Stimulated activated CD8-positive, alpha-beta memory T cell treated with anti-CD3 and anti-CD28 coated beads, Interleukin-12 subunit alpha, Interleukin-12 subunit beta, amount 100 ng/mL, for 24 hours (primary cell): ENCODE results near the gene UGT1A7.
"Not testable (repeated sequence)": the region's sequence is repeated elsewhere in the genome, so short reads cannot be mapped to it uniquely, and the experiment has no call there.

ENCODE experiments used
- DNase-seq: peaks from one replicate; pipeline ENCODE4 v3.0.0-alpha.2; 2020; ENCODE audit errors: extremely low read depth

Gene UGT1A7

DNA sequence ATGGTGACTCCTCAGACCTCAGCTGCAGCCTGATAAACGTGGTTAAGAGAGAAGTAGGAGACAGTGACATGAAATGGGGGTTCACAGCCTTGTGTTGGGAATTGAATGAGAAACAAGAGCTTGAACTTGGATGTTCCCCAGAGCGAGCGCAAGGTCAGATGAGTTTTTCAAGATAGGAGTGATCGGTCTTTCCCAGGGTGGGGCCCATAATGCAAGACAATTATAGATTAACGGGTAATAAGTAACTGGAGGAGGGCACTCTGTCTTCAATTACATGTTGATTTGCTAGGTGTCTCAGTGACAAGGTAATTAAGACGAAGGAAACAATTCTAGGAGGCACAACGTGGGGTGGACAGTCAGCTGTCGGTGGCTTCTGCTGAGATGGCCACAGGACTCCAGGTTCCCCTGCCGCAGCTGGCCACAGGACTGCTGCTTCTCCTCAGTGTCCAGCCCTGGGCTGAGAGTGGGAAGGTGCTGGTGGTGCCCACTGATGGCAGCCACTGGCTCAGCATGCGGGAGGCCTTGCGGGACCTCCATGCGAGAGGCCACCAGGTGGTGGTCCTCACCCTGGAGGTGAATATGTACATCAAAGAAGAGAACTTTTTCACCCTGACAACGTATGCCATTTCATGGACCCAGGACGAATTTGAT lies 31.0 kb downstream of the UGT1A7 start, which contains the start of gene UGT1A5:
UGT1A5 (plus strand) TSS at position 297 of the 651 bp plus-strand sequence; CDS start at position 382, 85 bp downstream.
- no peak for DNase-seq

DNA sequence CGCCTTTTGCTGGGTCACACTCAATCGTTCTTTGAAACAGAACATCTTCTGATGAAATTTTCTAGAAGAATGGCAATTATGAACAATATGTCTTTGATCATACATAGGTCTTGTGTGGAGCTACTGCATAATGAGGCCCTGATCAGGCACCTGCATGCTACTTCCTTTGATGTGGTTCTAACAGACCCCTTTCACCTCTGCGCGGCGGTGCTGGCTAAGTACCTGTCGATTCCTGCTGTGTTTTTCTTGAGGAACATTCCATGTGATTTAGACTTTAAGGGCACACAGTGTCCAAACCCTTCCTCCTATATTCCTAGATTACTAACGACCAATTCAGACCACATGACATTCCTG lies 31.5 kb downstream of the UGT1A7 start:
- DNase-seq: no peak

DNA sequence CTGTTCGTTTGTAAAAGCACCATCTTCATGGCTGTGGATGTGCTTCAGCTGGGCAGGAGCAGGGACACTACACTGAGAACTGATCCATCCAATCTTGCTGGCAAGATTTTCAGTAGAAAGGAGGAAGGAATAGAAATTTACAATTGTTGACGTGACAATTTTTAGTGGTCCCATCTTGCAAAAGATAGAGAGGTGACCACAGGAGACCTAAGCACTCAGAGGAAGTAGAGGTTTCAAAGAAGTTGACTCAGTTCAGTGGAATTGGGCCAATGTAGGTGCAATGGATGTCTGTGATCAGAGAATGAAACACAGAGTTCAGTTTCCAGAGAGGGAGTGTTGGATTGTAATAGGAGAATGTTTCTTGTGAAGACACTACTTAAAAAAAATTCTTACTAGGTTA lies 32.4 kb downstream of the UGT1A7 start:
- no peak for DNase-seq

DNA sequence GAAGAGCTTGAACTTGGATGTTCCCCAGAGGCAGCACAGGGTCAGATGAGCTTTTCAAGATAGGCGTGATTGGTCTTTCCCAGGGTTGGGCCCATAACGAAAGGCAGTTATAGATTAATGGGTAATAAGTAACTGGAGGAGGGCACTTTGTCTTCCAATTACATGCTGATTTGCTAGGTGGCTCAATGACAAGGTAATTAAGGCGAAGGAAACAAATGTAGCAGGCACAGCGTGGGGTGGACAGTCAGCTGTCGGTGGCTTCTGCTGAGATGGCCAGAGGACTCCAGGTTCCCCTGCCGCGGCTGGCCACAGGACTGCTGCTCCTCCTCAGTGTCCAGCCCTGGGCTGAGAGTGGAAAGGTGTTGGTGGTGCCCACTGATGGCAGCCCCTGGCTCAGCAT lies 36.9 kb downstream of the UGT1A7 start, which contains the start of gene UGT1A4:
UGT1A4 (plus strand) TSS at position 185 of the 400 bp plus-strand sequence; CDS start at position 270, 85 bp downstream.
- DNase-seq: no peak

DNA sequence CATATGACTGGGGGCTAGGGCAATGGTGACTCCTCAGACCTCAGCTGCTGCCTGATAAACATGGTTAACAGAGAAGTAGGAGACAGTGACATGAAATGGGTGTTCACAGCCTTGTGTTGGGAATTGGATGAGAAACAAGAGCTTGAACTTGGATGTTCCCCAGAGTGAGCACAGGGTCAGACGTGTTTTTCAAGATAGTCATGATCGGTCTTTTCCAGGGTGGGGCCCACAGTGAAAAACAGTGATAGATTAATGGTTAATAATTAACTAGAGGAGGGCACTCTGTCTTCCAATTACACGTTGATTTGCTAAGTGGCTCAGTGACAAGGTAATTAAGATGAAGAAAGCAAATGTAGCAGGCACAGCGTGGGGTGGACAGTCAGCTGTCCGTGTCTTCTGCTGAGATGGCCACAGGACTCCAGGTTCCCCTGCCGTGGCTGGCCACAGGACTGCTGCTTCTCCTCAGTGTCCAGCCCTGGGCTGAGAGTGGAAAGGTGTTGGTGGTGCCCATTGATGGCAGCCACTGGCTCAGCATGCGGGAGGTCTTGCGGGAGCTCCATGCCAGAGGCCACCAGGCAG lies 47.1 kb downstream of the UGT1A7 start, which contains the start of gene UGT1A3:
UGT1A3 (plus strand) TSS at position 320 of the 579 bp plus-strand sequence; CDS start at position 405, 85 bp downstream.
- DNase-seq: no peak

DNA sequence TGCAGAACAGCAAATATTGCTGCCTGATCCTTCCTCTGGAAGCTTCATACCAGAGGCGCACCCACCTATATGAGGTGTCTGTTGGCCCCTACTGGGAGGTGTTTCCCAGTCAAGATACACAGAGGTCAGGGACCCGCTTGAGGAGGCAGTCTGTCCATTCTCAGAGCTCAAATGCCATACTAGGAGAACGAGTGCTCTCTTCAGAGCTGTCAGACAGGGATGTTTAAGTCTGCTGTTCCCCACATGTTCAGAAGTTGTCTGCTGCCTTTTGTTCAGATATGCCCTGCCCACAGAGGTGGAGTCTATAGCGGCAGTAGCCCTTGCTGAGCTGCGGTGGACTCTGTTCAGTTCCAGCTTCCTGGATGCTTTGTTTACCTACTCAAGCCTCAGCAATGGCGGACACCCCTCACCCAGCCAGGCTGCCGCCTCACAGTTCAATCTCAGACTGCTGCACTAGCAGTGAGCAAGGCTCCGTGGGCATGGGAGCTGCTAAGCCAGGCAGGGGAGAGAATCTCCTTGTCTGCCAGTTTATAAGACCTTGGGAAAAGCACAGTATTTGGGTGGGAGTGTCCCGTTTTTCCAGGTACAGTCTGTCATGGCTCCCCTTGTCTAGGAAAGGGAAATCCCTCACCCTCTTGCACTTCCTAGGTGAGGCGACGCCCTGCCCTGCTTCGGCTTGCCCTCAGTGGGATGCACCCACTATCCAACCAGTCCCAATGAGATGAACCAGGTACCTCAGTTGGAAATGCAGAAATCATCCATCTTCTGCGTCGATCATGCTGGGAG lies 55.4 kb downstream of the UGT1A7 start:
- DNase-seq: not testable (repeated sequence)

DNA sequence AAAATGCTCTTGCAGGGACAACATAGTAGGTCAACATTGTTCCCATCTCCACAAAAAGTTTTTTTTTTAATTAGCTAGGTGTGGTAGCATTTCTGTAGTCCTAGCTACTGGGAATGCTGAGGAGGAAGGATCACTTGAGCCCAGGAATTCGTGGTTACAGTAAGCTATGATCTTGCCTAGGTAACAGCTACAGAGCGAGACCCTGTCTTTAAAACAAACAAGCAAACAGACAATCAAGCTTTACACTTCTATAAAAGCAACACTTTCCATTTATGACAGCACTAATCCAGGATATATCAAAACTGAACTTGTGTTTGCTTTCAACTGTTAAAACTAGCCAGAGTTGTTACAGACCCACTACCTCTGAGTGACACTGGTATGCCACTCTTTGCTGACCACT lies 59.2 kb downstream of the UGT1A7 start:
- no peak for DNase-seq

DNA sequence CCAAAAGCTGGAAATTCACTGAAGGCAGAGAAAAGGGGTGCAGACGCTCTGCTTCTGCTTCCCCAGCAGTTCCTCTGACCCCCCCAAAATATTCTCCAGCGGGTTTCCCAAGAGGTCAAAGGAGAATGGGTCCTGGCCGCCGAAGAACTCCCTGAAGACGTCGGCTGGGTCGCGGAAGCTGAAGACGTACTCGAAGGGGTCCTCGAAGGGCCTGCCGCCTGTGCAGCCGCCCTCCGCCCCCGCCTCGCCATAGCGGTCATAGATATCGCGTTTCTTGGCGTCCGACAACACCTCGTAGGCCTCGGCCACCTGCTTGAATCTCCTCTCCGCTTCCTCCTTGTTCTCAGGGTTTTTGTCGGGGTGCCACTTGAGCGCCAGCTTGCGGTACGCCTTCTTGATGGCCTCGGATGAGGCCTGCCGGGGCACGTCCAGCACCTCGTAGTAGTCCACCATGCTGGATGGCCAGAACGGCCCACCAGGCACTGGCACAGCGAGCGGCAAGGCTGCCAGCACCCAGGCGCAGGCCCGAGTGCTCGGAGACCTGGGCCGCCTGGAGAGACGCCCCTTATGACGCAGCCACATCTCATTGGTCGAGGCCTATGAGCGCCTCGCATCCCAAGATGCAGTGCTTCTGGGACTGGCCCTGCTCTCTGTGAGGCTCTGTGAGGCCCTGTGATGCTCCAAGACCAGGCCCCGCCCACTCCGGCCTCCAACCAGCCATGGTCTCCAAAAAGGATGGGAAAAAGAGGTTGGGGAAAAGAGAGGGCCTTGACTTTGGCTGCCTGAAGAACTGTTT lies 62.0 kb downstream of the UGT1A7 start:
- DNase-seq: no peak

DNA sequence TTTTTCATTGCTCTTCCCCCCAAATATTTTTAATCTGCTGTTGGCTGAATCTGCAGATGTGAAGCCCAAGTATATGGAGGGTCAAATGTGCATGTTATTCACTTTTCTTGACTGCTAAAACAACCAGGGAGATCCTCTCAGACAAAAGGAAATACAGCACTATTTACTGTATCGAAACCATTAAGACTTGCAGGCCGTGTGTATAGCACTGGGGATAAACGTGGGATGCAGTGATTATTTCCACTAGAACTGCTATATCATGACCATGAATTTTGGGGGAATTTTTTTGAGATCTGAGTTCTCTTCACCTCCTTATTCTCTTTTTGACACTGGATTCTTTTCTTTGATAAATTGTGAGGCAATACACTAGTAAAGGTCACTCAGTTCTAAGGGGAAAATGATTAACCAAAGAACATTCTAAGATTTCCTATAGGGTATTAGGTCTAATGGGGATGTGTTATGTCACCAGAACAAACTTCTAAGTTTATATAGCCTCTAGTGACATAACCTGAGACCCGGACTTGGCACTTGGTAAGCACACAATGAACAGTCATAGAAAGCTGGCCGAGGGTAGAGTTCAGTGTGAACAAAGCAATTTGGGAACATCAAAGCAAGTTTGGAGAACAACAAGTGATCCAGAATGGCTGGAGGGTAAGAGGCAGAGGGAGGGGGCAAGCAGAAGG lies 63.5 kb downstream of the UGT1A7 start:
- no peak for DNase-seq

DNA sequence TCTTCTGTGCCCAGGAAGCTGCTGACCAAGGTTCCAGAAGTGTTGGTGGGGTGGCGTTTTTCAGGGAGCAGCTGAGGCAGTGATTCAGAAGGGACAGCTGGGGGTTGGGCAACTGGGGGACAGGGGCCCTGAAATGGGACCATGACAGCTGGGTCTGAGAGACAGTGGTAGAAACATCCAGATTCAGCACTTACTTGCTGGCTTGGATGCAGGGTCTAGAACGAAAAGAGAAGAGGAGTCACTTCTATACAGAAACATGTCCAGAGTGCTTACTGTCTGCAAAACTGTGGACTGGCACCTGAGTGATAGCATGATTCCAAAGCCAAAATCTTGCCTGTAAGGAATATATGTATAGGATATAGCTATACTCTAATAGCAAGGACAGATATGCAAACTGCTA lies 64.1 kb downstream of the UGT1A7 start:
- not testable (repeated sequence) for DNase-seq

DNA sequence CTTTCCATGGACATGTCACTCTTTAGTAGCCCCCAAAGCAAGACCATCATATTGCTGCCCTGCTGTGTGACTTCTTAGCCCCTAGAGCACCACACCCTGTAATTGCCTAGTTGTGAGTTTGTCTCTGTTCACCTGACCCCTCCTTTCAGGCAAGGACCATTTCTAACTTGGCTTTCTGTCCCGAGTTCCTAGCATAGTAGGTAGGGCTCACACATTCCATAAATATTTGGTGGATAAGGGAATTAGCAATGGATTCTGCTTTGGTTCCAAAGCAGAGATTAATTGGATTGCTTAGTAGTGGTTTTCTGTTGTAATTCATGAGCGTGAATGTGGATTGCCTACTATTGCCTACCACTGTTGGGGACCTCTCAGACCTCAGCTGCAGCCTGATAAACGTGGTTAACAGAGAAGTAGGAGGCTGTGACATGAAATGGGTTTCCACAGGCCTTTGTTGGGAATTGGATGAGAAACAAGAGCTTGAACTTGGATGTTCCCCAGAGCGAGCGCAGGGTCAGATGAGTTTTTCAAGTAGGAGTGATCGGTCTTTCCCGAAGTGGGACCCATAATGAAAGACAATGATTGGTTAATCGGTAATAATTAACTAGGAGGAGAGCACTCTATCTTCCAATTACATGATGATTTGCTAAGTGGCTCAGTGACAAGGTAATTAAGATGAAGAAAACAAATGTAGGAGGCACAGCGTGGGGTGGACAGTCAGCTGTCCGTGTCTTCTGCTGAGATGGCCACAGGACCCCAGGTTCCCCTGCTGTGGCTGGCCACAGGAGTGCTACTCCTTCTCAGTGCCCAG lies 65.0 kb downstream of the UGT1A7 start:
- no peak for DNase-seq

DNA sequence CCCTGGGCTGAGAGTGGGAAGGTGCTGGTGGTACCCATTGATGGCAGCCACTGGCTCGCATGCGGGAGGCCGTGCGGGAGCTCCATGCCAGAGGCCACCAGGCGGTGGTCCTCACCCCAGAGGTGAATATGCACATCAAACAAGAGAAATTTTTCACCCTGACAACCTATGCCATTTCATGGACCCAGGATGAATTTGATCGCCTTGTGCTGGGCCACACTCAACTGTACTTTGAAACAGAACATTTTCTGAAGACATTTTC lies 65.5 kb downstream of the UGT1A7 start:
- no peak for DNase-seq

DNA sequence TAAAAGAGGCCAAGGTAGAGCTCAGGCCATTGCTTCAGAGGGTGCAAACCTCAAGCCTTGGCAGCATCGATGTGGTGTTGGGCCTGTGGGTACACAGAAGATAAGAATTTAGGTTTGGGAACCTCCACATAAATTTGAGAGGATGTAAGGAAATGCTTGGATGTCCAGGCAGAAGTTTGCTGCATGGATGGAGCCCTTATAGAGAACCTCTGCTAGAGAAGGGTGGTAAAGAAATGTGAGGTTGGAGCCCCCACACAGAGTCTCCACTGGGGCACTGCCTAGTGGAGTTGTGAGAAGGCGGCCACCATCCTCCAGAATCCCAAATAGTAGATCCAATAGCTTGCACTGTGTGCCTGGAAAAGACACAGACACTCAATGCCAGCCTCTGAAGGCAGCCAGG lies 69.0 kb downstream of the UGT1A7 start:
- not testable (repeated sequence) for DNase-seq

DNA sequence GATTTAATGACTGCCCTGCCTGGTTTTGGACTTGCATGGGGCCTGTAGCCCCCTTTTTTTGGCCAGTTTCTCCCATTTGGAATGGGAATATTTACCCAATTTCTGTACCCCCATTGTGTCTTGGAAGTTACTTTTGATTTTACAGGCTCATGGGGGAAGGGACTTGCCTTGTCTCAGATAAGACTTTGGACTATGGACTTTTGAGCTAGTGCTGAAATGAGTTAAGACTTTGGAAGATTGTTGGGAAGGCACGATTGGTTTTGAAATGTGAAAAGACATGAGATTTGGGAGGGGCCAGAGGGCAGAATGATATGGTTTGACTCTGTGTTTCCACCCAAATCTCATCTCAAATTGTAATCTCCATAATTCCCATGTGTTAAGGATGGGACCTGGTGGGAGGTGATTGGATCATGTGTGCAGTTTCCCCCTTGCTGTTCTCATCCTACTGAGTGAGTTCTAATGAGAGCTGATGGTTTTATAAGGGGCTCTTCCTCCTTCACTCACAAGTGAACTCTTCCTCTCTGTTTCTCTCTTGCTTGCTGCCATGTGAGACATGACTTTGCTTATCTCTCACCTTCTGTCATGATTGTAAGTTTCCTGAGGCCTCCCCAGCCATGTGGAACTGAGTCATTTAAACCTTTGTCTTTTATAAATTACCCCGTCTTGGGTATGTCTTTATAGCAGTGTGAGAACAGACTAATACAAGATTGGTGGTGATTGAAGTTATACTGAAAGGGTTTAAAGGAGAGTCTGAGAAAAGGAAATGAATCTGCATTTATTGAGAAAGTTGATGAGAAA lies 69.7 kb downstream of the UGT1A7 start:
- DNase-seq: not testable (repeated sequence)

DNA sequence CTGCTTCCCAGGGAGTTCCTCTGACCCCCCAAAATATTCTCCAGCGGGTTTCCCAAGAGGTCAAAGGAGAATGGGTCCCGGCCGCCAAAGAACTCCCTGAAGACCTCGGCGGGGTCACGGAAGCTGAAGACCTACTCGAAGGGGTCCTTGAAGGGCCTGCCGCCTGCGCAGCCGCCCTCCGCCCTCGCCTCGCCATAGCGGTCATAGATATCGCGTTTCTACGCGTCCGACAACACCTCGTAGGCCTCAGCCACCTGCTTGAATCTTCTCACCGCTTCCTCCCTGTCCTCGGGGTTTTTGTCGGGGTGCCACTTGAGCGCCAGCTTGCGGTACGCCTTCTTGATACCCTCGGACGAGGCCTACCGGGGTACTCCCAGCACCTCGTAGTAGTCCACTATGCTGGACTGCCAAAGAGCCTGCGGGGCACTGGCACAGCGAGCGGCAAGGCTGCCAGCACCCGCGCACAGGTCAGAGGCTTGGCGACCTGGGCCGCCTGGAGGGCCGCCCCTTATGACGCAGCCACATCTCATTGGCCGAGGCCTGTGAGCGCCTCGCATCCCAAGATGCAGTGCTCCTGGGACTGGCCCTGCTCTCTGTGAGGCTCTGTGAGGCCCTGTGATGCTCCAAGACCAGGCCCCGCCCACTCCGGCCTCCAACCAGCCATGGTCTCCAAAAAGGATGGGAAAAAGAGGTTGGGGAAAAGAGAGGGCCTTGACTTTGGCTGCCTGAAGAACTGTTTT lies 73.3 kb downstream of the UGT1A7 start:
- no peak for DNase-seq

DNA sequence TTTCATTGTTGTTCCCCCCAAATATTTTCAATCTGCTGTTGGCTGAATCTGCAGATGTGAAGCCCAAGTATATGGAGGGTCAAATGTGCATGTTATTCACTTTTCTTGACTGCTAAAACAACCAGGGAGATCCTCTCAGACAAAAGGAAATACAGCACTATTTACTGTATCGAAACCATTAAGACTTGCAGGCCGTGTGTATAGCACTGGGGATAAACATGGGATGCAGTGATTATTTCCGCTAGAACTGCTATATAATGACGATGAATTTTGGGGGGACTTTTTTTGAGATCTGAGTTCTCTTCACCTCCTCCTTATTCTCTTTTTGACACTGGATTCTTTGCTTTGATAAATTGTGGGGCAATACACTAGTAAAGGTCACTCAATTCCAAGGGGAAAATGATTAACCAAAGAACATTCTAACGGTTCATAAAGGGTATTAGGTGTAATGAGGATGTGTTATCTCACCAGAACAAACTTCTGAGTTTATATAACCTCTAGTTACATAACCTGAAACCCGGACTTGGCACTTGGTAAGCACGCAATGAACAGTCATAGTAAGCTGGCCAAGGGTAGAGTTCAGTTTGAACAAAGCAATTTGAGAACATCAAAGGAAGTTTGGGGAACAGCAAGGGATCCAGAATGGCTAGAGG lies 74.9 kb downstream of the UGT1A7 start:
- DNase-seq: no peak

DNA sequence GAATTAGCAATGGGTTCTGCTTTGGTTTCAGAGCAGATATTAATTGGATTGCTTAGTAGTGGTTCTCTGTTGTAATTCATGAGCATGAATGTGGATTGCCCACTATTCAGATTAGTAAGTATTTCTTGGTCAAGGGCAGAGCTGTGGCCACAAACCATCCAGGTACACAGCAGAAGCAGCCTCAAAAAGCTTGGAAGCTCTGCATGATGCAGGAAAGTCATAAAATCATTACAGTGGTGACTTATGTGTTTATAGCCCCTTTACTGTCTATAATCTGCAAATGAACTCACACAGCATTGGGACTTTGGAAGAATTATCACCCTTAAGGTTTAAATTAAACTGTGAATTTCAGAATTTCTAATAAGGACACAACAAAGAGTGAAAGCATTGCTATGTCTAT lies 76.4 kb downstream of the UGT1A7 start:
- no peak for DNase-seq

DNA sequence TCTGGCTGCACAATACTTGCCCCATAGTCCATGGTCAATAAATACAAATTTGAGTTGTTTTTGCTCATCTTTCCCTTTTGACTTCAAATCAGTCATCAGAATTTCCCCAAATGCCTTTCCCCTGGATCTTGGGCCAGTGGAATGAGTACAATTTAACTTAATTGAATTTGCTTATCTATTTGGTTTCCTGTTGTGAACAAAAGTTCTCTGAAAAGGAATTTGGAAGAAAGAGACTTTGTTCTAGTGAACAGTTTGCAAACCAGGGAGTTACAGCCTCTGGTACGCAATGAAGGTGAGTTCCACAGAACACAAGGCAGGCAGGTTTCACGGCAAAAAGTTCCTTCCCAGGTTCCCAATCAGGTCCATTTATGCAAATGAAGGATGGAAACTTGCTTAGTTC lies 77.1 kb downstream of the UGT1A7 start:
- no peak for DNase-seq

DNA sequence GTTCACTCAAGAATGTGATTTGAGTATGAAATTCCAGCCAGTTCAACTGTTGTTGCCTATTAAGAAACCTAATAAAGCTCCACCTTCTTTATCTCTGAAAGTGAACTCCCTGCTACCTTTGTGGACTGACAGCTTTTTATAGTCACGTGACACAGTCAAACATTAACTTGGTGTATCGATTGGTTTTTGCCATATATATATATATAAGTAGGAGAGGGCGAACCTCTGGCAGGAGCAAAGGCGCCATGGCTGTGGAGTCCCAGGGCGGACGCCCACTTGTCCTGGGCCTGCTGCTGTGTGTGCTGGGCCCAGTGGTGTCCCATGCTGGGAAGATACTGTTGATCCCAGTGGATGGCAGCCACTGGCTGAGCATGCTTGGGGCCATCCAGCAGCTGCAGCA lies 78.3 kb downstream of the UGT1A7 start, which contains the start of gene UGT1A1:
UGT1A1 (plus strand) TSS at position 228 of the 400 bp plus-strand sequence; CDS start at position 246, 18 bp downstream.
- no peak for DNase-seq
